DMS79 (cell line): ENCODE measurements around the gene GSTP1.
"Not testable (repeated sequence)": the region's sequence is repeated elsewhere in the genome, so short reads cannot be mapped to it uniquely, and the experiment has no call there.

Experiments
- DNase-seq: peaks from one replicate; lab custom pipeline; 2025; lab: John Stamatoyannopoulos, UW

Gene GSTP1

DNA sequence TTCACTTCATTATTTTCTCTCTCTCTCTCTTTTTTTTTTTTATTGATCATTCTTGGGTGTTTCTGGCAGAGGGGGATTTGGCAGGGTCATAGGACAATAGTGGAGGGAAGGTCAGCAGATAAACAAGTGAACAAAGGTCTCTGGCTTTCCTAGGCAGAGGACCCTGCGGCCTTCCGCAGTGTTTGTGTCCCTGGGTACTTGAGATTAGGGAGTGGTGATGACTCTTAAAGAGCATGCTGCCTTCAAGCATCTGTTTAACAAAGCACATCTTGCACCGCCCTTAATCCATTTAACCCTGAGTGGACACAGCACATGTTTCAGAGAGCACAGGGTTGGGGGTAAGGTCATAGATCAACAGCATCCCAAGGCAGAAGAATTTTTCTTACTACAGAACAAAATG lies 13.8 kb downstream of the GSTP1 start:
- not testable (repeated sequence) for DNase-seq

DNA sequence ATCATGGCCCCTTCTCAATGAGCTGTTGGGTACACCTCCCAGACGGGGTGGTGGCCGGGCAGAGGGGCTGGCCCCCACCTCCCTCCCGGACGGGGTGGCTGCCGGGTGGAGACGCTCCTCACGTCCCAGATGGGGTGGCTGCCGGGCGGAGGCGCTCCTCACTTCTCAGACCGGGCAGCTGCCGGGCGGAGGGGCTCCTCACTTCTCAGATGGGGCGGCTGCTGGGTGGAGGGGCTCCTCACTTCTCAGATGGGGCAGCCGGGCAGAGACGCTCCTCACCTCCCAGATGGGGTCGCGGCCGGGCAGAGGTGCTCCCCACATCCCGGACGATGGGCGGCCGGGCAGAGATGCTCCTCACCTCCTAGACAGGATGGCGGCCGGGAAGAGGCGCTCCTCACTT lies 14.4 kb downstream of the GSTP1 start:
- not testable (repeated sequence) for DNase-seq

DNA sequence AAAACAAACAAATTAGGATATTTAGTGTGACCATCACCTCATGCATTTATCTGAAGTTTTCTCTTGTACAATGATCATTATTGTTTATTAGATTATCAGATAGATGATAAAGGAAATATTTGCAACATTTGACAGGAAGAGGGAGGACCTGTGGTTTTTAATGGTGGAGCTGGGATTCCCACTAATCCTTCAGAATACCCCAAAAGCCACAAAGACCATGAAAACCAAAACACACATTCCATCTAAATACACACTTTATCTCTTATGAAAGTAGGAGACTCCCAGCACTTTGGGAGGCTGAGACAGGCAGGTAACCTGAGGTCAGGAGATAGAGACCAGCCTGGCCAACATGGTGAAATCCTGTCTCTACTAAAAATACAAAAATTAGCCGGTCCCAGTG lies 15.5 kb downstream of the GSTP1 start:
- DNase-seq, result no peak

DNA sequence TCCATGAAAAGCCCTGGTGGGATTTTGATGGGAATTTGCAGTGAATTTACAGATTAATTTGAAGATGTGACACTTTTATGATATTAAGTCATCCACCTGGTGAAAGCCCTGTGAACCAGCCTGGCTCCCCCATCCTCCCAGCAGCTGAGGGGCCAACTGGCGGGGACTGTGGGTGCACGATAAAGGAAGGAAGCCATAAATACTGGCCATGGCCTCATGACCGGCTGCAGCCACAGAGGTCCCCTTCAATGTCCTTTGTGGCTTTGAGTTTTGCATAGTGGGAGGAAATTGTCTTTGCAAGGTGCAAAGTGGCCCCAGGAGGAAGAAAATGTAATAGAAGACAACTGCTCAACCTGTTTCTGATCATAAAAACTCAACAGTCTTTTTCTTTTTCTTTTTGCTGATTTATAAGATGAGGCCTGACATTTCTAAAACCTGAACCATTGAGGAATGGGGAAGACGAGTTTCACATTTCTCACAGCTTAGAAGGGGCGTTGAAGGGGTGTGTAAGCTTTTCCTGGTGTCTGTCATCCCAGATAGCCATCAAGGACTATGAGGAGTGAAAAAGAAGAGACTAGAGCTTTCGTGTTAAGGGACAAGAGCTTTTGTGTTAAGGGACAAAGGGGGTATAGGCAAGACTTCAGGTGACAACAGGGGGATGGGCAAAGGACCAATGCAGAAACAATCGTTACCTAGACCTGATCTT lies 16.9 kb downstream of the GSTP1 start:
- DNase-seq, result no peak

DNA sequence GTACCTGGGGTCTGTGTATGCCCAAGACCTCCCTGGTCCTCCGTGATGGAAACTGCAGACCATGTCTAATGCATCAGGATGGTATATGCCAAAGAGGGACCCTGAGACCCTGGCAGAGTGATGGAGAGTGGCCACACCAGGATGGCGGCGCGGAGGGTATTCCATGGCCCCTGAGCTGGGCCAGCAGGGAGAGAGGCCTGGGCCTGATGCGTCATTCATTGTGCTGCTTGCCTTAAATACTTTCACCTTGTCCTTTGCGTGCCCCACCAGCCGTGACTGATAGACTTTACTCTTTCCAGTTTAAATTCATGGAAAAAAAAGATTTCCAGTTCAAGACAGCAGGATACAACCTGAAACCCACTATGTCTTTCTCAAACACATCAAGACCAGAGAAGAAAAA lies 17.5 kb downstream of the GSTP1 start:
- no peak for DNase-seq

DNA sequence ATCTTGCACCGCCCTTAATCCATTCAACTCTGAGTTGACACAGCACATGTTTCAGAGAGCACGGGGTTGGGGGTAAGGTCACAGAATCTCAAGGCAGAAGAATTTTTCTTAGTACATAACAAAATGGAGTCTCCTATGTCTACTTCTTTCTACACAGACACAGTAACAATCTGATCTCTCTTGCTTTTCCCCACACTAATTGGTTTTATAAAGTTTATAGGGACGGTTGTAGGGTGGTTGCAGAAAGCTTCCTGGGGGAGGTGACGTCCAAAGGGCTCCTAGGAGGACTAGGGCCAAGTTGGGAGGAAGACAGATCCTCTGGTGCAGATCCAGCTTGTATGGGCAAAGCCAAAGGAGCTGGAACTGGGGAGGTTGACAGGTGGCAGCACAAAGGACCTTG lies 20.5 kb downstream of the GSTP1 start:
- not testable (repeated sequence) for DNase-seq

DNA sequence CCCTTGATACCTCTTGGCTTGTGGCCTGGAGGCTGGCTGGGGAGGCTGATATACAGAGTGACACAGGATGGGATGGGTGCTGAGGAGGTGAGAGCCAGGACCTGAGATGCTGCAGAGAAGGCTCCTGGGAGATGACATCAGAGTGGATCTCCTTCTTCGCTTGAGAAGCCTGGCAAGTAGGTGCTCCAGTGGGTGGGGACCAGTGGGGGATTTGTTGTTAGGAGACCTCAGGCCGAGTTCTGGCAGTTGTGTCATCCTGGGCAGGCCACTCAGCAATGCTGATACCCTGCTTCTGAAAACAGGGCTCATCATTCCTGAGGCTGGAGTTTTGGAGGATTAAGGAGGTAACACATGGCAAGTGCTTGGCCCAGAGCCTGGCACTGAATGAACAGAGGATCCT lies 21.2 kb downstream of the GSTP1 start:
- no peak for DNase-seq

DNA sequence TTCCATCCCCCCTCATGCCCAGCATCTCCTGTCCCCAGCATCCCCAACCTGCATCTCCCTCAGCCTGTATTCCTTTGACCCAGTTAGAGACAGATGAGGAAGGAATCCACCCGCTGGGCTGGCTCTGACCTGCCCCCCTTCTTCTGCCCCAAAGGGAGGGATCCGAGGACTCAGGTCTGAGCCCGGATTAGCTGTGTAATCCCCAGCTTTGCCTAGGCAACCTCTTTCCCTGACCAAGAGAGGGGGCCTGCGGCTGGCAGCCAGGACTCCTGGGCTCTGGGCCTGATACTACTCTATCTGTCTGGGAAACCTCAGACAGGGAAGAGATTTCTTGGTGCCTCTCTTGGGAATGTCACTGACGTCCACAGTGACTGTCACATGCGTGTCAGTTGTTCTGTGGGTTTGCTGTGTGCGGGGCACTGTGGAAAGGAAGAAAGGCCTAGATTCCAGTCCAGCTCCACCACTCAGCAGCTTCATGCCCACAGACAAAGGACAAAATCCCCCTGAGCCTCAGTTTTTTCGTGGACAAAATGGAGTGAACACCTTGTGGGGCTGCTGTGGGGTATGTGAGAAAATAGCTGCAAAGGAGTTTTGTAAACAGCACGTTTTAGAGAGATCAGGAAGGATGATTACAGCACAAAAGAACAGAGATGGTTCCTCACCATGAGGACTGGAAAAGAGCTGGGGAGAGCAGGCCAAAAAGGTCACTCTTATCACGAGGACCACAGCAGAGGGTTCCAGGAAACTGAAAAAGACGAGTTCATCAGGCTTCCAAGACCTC lies 21.8 kb downstream of the GSTP1 start:
- no peak for DNase-seq

DNA sequence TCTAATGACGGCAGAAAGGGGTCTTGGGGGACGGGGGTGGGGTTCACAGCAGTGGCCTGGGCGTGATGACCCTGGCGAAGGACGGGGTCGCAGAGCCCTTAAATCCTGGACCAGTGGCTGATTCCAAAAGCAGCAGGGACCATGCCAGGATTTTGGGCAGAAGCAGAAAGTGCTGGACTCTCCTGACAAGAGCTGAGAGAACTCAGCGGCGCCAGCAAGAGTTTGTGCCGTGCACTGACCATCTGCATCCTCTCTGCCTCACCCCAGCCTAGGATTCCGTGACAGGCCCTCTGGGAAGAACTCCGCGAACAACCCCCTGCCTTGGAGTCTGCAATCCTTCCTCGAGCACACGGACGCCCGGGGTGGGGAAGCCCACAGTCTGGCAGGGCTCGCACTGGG lies 22.5 kb downstream of the GSTP1 start:
- DNase-seq, result no peak

DNA sequence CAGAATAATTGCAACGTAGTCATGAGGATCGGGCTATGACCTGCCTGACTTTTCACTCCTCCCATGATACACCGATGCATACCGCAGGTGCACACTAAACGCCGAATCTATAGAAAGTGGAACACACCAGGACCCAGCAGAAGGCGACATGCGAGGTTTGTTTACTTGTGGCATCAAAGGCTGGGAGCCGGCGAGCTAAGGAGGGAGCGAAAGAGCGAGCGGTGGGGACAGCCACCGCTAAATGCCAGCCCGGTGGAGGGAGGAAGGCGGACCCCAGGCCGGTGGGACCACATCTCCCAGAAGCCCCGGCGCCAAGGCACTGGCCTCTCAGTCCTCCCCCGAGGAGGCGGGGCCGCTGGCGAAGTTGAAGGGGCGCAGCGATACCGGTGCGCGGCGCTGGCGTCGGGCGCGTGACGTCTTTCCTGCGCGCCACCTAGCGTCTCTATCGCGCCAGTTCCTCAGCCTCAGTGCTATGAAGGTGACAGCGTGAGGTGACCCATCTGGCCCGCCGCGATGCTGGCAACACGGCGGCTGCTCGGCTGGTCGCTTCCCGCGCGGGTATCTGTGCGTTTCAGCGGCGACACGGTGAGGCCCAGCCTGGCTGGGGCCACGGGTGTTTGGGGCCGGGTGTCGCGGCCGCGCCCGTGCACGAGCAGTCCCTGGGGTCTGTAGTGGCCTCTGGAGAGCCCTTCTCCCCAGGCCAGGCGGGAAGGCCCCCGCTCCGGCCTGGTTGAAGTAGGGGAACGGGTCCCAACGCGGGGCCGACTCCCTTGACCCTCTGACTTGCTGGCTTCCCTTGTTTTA lies 23.1 kb downstream of the GSTP1 start, which contains the start of gene NDUFV1:
NDUFV1 (plus strand) TSS at position 445 of the 804 bp plus-strand sequence; CDS start at position 514, 69 bp downstream.
- peak; percentile 83 for DNase-seq

DNA sequence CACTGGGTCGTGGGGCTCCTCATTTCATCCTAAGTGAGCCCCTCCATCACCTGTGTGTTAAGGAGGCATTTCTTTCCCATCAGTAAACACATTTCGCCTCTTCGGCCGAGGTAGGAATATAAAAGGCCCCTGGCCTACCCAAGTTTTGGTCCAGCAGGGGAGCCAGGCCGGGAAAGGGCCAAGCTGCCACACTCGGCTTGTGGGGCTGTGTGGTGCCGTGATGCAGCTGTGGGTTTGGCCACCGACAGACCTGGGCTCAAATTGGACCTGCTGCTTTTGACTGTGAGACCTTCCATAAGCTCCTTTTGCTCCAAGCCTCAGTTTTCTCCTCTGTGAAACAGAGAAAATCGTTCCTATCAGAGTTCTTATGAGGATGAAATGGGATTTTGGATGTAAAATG lies 23.9 kb downstream of the GSTP1 start:
- DNase-seq, result no peak

DNA sequence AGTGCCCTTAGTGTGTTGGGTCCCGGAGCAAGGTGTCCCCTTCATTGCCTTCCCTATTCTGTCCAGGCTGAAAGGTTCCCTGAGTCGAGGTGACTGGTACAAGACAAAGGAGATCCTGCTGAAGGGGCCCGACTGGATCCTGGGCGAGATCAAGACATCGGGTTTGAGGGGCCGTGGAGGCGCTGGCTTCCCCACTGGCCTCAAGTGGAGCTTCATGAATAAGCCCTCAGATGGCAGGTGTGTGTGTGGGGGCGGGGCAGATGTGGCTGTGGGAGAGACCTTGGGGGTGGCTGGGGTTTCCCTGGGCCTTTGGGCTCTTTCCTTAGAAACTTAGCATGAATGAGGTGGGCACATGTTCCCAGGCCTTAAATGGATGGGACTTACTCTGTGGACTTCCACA lies 24.9 kb downstream of the GSTP1 start:
- no peak for DNase-seq

DNA sequence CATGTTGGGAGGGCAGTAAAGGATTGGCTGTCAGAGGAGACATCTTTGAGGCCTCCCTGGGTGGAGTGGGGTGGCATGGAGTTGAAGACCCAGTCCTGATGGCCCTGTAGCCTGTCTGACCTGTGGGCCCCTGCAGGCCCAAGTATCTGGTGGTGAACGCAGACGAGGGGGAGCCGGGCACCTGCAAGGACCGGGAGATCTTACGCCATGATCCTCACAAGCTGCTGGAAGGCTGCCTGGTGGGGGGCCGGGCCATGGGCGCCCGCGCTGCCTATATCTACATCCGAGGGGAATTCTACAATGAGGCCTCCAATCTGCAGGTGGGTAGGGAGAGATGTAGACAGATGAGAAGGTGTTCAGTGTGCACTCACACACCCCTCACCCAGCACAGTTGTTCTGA lies 25.7 kb downstream of the GSTP1 start:
- DNase-seq, result no peak

DNA sequence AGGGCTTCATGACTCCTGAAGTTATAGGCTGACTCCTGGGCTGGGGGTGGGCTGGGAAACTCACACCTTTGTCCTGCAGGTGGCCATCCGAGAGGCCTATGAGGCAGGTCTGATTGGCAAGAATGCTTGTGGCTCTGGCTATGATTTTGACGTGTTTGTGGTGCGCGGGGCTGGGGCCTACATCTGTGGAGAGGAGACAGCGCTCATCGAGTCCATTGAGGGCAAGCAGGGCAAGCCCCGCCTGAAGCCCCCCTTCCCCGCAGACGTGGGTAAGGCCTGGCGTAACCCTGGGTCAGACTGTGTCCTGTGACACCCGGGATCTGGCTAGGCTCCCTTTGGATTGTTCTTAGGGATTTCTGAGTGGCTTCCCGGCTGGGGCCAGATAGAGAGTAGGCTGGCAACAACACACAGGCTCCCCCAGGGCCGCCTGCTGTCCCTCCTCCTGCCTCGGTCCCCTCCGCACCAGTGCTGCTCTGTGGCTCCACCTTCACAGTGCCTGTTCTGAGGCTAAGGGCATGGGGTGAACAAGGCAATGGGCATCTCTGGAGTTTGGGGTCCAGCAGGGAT lies 26.8 kb downstream of the GSTP1 start:
- no peak for DNase-seq

DNA sequence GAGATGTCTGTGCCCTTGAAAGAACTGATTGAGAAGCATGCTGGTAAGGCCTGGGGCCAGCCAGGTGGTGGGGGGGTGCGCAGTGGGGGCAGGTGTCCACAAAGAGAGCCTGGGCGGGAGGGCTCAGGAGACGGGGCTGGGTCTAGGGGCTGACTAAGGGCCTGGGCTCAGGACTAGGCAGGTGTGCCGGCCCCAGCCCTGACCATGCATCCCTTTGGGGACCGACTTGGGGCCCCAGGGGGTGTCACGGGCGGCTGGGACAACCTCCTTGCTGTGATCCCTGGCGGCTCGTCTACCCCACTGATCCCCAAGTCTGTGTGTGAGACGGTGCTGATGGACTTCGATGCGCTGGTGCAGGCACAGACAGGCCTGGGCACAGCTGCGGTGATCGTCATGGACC lies 27.6 kb downstream of the GSTP1 start:
- no peak for DNase-seq

DNA sequence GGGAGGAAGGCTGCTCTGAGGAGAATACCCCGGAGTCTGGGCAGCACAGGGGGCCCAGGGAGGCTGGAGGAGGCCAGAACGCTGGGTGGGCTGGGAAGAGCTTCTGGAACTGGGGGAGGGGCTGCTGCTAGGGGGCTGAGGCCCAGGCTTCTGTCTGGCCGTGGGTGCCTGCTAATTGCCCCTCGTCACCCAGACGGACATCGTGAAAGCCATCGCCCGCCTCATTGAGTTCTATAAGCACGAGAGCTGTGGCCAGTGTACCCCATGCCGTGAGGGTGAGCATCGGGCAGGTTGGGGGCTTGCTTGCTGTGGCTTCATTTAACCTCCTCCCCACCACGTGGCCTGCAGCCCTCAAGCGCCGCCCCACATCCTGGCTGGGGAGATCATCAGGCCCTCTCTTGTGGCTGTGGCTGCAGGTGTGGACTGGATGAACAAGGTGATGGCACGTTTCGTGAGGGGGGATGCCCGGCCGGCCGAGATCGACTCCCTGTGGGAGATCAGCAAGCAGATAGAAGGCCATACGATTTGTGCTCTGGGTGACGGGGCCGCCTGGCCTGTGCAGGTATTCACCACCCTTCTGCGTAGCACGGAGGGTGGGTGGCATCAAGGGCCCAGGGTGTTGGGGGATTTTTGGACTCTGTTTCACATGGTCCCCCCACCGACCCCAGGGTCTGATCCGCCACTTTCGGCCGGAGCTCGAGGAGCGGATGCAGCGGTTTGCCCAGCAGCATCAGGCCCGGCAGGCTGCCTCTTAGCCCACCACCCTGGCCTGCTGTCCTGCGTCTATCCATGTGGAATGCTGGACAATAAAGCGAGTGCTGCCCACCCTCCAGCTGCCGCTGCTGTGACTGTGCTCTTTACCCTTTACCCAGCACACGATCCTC lies 28.3 kb downstream of the GSTP1 start:
- DNase-seq, result no peak

DNA sequence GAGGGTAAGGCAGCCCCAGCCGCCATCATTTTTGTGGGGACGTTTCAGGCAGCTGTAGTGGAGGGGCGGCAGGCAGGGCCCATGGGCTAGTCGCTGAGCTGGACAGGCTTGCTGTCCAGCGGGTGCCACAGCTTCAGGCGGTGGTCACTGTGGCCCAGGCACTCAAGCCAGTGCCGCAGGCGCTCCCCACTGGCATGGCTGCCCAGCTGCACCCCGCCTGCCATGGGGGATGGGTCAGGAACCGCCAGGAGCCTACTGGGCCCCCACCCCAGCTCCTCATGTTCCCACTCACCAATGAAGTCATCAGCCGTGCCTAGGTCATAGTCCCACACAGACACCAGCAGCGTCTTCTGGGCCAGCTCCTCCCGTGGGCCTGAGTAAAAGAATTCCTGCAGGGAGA lies 29.1 kb downstream of the GSTP1 start:
- DNase-seq, result no peak

DNA sequence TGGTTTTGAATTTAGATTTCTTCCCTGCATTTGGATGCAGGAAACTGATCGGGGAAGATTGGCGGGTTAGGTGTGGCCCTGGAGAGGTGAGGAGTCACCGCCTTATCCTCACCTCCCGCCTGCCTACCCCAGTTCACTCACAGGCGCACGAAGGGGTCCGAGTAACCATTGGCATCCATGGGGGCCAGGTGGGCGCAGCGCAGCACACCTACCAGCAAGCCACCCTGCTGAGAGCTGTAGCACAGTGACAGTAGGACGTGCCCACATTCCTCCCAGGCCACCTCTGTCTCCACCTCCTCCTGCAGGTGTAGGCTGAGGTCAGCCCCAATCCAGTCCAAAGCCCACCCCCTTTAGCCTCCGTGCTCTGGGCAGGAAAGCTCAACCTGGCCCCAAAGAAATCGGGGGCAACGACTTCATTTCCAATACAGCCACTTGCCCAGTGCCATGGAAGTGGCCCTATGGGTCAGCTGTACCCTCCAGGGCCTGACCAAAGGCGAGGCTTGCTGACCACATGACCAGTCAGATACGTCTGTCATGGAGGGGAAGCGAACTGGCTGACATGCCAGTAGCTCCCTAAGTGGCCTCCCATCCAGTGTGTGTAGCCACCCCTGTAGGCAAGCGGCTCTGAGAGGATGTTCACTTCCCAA lies 29.8 kb downstream of the GSTP1 start:
- DNase-seq, result no peak

DNA sequence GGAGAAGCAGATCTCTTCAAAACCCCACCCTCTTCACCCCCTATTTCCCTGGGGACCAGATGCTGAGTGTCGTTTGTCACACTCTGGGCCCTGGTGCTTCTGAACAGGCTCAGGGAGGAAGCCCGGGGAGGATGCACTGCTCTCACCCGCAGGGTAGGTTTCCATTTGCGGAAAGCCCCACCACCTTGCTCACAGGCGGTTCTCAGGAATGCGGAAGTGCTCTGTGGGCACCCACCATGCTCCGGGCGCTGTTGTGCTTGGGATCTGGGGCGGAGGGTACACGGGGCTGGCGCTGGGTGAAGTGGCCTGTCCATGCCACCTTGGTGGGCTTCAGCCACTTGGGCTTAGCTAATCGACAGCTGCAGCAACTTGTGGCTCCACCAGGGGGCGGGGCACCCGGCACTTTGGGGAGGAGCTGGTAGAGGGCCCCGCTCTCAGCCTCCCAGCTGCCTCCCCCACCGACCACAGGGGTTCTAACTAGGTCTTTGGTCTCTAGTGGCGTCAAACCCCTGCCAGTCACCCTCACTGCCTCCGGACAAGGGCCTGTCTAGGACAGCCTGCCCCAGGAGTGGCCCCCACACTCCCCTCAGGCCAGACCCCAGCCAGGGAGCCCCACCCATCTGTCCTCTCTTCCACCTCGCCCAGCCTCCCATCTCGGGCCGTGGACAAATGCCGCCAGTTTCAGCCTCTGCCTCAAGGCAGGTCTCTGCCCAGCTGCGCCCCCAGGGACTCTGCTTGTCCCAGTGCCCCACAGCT lies 30.5 kb downstream of the GSTP1 start:
- no peak for DNase-seq
